HG03521 (cell line): Measurements from ENCODE around the gene BBC3.
"Not testable (repeated sequence)": the region's sequence is repeated elsewhere in the genome, so short reads cannot be mapped to it uniquely, and the experiment has no call there.

Experiments
- ATAC-seq: cut with Tn5 transposase; IDR thresholded peaks from one replicate; pipeline ENCODE4 v1.9.1; 2021; ENCODE audit warnings: mild to moderate bottlenecking, moderate library complexity; ENCODE audit not compliant: unreplicated experiment

The BBC3 gene

DNA sequence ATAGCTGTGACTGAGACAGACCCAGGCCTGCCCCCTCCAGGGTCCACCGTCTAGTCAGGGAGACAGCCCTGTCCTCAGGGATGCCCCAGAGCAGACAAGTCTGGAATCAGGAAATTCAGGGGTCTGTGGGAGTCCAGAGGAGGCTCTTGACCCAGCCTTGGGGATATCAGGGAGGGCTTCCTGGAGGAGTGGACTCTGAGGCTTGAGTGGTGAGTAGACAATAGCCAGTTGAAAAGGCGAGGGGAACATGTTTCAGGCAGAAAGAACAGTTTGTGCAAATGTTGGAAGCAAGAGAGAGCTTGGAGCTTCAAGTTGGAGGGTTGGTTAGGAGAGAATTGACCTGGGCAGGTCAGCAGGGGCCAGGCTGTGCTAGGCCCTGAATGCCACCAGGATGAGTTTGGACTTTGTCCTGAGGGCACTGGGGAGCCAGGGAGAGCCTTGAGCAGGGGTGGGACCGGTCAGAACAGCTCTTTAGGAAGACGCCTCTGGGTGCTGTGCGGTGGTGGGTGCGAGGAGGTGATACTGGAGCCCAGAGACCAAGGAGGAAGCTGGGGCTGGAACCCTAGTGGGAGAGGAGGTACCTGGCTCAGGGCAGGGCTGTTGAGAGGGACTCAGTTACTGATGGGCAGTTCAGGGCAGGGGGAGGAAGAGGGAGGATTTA lies 28.0 kb upstream of the BBC3 start:
- no peak for ATAC-seq

DNA sequence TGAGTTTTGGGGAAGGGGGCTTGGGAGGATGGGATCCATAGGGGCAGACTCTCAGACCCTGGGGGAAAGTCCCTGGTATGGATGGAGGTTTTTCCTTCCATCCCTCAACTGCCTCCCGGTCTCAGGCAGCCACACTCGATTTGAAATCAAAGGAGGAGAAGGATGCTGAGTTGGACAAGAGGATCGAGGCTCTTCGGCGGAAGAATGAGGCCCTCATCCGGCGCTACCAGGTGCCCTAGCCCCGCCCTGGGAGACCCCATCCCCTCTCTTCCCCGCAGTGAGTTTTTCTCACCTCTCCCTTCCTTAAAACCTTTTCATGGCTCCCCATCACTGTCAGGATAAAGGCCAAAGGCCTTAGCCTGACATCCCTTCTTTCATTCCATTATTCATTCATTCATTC lies 27.4 kb upstream of the BBC3 start:
- ATAC-seq: no peak

DNA sequence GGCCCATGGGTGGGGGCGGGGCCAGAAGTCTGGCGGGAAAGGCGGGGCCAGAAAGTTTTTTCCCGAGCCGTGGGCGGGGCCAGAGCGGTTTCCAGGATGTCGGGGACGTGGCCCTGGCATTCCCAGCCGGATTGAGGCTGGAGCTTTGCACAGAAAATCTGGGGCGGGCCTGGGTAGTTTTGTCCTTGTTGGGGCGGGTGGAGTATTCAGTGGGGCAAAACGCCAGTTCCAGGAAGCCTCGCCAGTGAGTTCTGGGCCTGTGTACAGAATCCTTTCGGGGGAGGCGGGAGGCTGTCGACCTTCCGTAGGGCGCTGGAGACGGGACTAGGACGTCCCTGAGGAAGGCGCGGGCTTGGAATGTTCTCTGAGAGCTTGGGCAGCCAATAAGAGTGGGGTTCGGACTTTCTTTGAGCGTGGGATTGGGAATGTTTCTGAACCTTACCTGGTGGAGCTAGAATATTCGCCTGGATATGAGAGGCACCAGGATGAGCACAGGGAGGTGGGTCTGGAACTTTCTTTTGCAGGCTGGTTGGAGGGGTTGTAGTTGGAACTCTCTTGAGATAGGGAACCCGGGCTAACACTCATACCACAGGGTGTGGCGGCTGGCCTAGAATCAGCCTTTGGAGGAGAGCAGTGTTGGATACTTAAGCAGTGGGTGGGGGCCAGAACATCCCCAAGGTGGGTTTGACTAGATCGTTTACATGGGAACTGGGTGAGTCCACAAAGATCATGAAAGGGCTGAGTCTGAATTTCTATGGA lies 26.6 kb upstream of the BBC3 start:
- no peak for ATAC-seq

DNA sequence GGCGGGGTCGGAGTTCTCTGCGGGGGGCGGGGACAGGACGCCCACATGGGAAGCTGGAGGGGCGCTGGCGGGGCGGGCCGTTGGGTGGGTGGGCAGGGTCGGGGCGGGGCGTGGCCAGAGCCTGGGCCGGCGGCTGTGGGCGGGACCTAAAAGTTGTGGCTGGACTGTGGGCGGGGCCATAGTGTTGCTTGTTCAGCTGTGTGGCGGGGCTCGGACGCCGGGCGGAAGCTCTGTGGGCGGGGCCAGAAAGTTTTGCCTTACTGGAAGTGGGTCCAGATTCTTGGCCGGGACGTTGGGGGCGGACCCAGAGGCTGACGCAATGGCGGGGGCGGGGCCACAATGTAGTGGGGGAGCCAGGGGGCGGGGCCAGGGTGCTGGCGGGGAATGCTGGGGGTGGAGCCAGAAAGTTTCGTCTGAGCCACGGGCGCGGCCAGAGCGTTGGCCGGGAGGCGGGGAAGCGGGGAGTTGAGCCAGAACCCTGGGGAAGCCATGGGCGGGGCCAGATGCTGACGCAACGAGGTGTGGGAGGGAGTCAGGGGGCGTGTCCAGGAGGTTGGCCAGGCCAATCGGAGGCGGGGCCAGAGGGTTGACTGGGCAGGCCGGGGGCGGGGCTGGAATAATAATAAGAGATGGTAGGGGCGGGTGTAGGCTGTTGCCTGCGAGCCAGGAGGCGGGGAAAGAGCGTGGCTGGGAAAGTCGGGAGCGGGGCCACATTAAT lies 25.9 kb upstream of the BBC3 start:
- peak; percentile 67 for ATAC-seq

DNA sequence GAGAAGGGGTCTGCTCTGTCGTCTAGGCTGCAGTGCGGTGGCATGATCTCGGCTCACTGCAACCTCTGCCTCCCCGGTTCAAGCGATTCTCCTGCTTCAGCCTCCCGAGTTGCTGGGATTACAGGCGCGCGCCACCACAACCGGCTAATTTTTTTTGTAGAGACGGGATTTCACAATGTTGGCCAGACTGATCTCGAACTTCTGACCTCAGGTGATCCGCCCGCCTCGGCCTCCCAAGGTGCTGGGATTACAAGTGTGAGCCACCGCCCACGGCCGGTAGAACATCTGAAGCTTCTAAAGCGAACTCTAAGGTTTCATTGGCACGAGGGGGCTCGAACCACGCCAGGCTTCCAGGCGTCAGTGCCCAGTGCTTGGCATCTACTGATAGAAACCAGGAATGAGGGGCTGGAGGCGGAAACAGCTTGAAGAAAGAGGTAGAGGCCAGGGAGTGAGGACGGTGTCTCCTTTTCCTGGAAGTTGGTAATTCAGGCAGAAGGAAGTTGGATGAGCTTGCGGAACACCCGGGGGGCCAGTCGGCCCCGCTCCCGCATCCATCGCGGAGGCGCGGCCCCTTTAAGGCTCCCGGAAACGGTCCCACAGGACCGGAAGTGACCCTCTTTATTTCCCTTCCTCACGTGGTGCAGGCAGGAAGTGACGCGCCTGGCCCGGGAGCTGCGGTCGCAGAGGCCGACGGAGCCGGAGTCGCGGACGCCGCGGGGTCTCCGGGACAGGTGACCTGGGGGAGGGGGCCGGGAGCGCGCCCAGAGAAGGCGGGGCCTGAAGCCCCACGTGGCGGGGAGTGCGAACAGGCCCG lies 25.1 kb upstream of the BBC3 start, which contains the start of gene CCDC9:
CCDC9 (plus strand) TSS at position 647 of the 814 bp plus-strand sequence. CDS start 1,876 bp downstream, outside the sequence.
- ATAC-seq: peak; percentile 41

DNA sequence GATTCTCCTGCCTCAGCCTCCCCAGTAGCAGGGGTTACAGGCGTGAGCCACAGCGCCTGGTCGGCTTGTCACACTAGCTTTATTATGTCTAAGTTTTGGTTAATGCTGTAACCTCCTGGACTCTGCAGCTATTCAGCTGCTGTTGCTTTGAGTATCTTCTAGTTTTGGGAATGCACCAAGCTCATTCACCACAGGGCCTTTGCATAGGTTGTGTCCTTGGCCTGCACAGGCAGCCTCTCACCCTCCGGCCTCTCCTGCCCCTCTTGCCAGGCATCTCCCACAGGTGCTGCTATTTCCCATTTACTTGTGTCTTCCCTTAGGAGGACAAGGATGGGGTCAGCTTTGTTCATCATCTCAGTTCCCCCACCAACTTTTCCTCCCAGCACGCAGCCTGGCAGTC lies 23.0 kb upstream of the BBC3 start:
- ATAC-seq: no peak

DNA sequence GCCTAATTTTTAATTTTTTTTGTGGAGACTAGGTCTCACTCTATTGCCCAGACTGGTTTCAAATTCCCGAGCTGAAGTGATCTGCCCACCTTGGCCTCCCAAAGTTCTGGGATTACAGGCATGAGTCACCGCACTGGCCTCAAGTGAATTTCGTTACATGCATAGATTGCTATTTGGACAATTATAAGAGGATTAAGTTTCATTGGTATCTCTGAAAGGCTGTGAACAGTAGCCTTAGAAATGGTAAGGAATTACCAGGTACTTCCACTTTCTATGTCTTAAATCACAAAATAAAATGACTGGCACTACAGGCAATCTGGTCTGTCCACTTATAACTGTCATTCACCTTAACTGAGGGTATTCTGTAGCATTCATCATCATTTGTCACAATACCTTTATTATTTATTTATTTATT lies 22.5 kb upstream of the BBC3 start:
- no peak for ATAC-seq

DNA sequence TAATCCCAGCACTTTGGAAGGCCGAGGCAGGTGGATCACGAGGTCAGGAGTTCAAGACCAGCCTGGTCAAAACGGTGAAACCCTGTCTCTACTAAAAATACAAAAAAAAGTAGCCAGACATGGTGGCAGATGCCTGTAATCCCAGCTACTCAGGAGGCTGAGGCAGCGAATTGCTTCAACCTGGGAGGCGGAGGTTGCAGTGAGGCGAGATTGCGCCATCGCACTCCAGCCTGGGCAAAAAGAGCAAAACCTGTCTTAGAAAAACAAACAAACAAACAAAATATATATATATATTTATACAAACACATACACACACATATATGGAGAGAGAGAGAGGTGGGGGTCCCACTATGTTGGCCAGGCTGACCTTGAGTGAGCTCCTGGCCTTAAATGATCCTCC lies 22.0 kb upstream of the BBC3 start:
- not testable (repeated sequence) for ATAC-seq

DNA sequence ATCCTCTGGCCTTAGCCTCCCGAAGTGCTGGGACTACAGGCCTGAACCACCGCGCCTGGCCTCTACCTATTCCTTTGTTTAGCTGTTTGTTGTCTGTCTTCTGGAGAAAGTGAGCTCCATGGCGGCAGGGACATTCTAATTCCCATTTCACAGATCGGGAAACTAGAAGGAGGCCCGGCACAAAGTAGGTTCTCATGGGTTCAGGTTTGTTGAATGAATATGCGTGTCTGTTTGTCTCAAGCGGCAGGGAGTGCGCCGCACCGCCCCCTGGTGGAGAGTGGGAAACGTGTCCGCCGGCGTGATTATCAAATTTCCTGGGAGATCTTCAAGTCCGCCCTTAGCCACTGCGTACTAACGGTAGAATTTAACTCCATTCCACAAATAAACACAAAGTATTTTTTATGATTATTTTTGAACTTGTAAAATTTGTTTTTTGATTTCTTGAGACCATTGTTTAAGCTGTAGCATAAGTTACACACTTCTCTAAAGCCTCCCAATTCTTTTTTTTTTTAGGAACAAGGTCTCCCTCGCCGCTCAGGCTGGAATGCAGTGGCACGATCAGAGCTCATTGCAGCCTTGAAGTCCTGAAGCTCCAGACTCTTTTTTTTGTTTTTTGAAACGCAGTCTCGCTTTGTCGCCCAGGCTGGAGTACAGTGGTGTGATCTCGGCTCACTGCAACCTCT lies 16.4 kb upstream of the BBC3 start:
- no peak for ATAC-seq

DNA sequence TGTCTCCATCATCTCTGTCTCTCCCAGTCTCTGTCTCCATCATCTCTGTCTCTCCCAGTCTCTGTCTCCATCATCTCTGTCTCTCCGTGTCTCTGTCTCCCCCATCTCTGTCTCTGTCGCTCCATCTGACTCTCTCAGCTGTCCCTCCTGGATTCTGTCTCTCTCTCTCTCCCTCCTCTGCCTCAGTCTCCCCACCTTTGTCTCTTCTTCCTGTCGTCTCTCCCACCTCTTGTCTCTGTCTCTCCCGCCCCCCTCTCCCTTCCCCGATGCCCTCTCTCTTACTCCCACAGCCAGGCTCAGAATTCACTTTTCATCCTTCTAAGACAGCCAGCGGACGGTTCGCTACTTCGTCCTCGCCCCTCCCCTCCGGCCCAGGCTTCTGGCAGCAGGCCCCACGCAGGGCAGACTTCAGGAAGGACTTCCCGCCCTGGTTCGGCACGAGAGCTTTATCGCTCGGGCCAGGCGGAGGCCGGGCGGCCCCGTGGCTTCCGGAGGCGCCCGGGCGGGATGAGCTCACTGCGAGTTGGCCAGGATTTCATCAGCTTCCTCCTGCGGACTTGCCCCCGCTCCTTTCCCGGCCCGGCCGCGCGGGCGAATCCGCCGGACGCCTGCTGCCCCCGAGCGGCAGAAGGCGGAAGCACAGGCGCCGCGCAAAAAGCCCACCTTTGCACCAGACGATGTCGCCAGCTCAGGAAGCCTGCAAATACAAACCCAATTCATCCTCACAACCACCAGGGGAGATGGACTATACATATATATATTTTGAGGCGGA lies 13.0 kb upstream of the BBC3 start:
- ATAC-seq: peak; percentile 56

DNA sequence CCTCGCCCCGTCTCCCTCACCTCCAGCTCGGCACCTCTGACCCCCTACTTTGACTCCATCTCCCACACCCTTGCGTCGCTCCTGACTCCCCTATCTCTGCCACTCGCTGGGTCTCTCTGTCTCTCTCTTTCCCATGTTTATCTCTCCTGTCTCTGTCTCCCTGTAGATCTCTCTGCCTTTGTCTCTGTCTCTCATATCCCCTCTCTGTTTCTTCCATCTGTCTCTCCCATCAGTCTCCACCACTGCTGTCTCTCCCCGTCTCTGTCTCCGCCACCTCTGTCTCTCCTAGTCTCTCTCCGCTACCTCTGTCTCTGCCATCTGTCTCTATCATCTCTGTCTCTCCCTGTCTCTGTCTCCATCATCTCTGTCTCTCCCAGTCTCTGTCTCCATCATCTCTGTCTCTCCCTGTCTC lies 12.4 kb upstream of the BBC3 start:
- no peak for ATAC-seq

DNA sequence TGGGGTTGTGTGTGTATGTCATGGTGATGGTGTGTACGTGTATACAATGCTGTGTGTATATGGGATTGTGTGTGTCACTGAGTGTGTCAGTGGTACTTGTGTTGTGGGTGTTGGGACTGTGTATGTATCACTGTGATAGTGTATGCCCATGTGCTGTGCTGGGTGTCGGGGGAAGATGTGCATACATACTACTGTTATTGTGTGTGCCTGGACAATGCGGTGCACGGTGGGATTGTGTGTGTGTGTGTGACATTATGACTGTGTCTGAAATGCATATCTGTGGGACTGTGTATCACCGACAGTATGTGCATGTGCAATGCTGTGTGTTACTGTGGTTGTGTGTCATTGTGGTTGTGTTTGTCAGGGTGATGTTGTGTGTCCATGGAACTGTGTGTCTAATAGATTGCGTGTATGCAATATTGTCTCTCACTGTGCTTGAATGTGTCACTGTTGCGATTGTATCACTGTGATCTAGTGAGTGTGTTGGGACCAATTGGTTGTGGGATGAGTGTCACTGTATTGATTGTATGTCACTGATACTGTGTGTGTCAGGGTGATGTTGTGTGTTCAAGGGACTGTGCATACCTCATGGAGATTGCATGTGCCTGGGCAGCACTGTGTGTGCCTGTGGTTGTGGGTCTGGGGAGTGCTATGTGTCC lies 11.0 kb upstream of the BBC3 start:
- ATAC-seq: no peak

DNA sequence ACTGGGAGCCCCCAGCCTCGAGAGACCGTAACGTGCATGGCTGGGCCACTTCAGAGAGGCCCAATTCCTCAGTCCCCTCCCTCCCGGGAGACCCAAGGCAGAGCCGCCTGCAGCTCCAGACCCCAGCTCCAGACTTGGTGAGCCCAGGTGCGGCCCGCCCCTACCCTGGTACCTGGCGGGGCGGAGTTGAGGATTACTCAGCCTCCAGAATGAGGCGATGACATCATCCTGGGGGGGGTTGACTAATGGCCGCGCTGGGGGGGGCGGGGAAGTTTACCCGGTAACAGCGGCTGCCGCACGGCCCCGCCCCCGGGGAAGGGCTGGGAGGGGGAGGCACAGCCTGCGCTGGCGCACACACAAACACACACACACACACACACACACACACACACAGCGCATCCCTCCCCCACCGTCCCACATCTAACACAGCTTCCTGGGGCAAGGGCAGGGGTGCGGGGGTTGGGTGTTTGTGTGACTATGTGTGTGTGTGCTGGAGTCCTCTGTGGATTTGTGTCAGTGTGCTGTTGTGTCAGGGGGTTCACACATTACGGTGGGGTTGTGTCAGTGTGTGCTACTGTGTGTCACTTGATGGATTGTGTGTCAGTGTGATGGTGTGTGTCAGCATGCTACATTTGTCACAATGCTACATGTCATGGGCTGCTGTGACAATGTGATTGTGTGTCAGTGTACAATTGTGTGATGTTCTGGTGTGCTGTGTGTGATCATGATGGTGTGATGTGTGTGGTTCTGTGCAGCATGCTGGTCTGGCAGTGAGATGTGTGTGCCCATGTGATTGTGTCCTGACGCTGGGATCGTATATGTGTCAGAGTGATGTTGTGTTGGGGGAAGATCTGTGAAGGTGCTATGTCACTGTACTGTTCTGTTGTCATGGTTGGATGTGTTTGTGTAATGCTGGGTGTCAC lies 10.3 kb upstream of the BBC3 start:
- ATAC-seq: no peak

DNA sequence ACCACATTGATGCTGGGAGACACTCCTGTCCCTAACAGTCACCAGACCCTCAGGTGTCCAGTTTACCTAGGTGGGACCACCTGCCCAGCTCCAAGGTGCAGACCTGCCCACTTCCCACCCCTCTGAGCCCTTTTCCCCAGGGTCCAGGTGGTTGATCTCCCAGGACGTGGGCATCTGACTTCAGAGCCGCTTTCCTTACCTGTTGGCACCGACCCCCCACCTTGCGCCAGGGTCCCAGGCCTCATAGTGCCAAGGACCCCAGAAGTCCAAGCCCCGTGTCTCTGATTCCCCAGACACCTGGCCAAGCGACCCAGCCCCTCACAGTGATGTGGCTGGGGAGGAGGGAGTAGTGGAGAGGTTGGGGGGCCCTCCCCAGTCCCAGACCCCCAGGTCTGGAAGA lies 9.6 kb upstream of the BBC3 start:
- ATAC-seq: no peak

DNA sequence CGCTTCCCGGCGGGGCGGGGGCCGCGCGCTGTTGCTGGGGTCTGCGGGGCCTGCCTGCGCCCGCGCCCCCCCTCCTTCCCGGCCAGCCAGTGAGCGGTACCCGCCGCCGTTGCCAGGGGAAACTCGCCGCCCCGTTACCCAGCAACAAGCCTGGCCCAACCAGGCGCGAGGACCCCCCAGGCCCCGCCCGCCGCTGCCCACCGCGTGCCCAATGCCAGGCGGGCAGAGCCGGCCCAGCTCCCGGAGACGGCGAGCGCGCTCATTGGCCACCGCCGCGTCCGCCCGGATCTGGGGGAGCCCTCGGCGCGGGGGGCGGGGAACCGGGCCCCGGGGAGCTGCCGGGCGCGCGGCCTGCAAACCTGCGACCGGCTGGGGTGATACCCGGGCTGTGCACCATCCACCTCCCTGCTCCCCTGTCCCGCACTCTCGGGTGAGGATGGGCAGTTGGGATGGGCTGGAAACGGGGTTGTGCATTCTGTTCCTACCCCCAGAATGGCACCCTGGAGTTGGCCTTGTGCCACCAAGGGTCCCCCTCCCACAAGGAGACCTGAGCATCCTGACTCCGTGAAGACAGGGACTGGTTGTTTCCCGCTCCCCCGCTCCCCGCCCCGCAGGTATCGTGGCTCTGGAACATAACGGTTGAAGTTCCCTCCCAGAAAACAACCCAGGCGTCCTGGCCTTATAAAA lies 8.8 kb upstream of the BBC3 start:
- ATAC-seq: no peak

DNA sequence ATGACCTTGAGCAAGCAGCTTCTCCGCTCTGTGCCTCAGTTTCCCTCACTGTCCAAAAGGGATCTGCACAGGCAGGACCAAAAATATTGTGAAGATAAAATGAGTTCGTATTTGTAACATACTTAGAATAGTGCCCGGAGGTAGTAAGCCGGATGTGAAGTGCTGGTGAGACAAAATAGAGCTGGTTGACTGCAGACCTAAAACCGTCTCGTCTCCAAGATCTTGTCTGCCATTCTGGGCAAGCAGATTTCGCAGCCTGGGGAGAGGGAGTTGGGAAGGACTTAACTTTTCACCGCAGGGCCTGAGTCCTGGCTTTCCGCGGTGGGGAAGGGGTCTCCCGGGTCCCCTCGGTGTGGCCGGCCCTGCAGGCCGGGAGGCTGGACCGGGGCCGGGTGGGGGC lies 8.2 kb upstream of the BBC3 start:
- no peak for ATAC-seq

DNA sequence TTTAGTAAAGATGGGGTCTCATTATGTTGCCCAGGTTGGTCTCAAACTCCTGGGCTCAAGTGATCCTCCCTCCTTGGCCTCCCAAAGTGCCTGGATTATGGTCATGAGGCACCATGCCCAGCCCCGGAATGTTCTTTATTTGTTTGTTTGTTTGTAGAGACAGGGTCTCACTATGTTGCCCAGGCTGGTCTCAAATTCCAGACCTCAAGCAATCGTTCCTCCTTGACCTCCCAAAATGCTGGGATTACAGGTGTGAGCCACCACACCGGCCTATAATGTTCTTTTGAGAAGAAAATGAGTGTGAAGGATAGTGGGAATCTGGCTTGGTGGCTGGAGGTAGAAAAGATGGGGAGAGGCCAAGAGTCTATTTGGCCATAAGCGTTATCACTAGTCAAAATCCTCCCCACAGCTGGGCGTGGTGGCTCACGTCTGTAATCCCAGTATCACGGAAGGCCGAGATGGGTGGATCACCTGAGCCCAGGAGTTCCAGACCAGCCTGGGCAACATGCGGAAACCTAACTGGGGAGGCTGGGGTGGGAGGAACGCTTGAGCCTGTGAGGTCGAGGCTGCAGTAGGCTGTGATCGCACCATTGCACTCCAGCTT lies 5.2 kb upstream of the BBC3 start:
- ATAC-seq: no peak
